ENCODE data around the gene USP24. TPM values are rescaled to one million over a fixed set of nuclear protein-coding genes. Genes with fewer than 3 reads are reported as not detected.

The USP24 gene
- total RNA-seq, 1 donor from 2014 or later: 19.7 TPM

DNA sequence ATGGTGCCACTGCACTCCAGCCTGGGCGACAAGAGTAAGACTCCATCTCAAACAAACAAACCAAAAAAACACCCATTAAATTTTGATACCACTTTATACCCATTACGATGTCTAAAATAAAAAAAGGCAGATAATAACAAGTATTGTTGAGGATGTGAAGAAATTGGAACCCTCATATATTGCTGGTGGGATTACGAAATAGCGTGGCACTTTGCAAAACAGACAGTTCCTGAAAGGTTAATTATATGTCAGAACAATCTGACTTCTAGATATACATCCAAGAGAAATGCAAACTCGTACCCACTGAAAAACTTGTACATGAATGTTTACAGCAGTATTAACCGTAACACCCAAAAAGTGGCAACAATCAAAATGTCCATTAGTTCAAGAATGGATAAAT, 70.3 kb downstream of the USP24 start:
- DNase-seq (ENCODE audit: low read depth): no peak
- TF ChIP-seq, protein P1, sequence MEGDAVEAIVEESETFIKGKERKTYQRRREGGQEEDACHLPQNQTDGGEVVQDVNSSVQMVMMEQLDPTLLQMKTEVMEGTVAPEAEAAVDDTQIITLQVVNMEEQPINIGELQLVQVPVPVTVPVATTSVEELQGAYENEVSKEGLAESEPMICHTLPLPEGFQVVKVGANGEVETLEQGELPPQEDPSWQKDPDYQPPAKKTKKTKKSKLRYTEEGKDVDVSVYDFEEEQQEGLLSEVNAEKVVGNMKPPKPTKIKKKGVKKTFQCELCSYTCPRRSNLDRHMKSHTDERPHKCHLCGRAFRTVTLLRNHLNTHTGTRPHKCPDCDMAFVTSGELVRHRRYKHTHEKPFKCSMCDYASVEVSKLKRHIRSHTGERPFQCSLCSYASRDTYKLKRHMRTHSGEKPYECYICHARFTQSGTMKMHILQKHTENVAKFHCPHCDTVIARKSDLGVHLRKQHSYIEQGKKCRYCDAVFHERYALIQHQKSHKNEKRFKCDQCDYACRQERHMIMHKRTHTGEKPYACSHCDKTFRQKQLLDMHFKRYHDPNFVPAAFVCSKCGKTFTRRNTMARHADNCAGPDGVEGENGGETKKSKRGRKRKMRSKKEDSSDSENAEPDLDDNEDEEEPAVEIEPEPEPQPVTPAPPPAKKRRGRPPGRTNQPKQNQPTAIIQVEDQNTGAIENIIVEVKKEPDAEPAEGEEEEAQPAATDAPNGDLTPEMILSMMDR (conservative IDR thresholded peaks at IDR 0.05; ENCODE audit: low read depth, low read length): no peak
- H3K4me3 ChIP-seq (ENCODE audit: low read depth, low read length): no peak overlapping the region

DNA sequence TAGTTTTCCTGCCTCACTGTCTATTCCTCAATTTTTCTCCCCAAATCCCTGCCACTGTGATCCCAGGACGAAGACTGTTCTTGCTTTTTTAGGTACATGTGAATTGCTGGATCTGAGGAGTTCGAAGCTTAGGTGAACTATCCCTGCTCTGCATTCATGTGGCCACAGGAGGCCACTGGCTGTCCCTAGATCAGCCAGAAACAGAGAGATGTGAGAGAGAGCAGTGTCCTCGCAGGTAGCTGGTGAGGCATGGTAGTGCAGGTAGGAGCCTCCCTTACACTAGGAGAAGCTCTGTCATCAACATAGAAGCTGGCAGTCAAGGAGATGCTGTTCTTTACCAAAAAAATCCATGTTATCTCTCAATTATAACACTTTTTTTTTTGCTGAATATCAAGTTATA, 71.5 kb downstream of the USP24 start:
- TF ChIP-seq, protein P1 (conservative IDR thresholded peaks at IDR 0.05; ENCODE audit: low read depth, low read length): peak; percentile 22
- DNase-seq (ENCODE audit: low read depth): no peak
- H3K4me3 ChIP-seq (ENCODE audit: low read depth, low read length): no peak overlapping the region

DNA sequence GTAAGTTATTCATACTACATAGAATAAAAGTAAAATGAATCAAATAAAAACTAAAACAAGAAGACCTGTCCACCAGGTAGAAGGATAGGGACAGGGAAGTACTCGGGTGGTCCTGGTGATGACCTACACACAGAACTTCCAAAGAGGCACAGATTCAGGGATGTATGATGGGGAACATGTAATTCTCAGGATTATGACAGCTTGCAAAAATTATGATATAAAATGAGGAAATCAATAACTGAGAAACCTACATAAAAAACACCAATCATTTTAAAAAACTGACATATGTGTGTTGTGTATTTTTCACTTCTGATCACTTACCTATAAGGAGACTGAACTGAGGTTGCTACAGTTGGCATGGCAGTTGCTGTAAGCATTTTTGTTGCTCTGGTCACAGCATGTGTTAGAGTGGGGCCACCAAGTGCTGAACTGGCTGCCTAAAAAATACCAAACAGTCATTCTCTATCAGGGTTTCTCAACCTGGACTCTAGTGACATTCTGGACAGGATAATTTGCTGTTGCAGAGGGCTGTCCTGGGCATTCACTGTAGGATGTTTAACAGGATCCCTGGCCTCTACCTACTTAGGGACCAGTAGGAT, 73.8 kb downstream of the USP24 start:
- H3K4me3 ChIP-seq (ENCODE audit: low read depth, low read length): no peak overlapping the region
- DNase-seq (ENCODE audit: low read depth): no peak
- TF ChIP-seq, protein P1 (conservative IDR thresholded peaks at IDR 0.05; ENCODE audit: low read depth, low read length): no peak

DNA sequence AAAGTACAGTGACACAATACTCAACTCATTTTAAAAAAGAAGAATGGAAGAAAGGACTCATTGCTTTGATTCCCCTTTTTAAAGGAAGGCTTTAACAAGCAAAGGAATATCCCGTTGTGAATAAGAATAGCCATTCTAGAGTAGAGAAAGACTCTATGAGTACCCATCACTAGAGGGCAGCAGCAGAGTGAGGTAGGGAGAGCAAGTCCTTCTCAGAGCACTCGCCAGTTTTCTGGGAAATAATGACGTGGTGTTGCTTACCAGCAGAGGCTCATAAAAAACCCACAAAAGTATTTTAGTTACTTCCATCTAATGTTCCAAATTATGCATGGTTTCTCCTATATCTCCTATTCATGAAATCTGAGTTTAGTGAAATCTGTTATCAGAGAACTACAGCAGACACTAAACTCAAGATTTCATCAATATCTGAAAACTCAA, 74.6 kb downstream of the USP24 start:
- no peak for DNase-seq (ENCODE audit: low read depth)
- no peak overlapping the region for H3K4me3 ChIP-seq (ENCODE audit: low read depth, low read length)
- TF ChIP-seq, protein P1 (conservative IDR thresholded peaks at IDR 0.05; ENCODE audit: low read depth, low read length): peak; percentile 91

DNA sequence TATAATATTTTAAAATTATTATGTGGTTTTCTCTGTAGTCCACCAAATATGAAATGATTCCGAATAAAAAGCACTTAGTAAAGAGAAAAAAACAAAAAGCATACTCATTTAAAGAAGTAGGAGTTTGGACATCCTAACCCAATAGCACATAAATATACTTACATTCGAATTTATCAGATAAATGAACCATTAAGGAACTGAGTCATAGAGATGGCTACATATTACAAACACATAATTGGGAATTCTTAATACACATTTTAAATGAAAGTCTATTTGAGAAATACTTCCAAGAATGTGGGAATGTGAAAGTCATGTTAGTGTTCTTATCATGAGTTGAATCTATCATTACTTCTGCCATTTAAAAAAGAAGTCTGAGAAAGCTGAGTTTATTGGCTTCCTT, 75.0 kb downstream of the USP24 start:
- H3K4me3 ChIP-seq (ENCODE audit: low read depth, low read length): no peak overlapping the region
- DNase-seq (ENCODE audit: low read depth): no peak
- TF ChIP-seq, protein P1 (conservative IDR thresholded peaks at IDR 0.05; ENCODE audit: low read depth, low read length): no peak

DNA sequence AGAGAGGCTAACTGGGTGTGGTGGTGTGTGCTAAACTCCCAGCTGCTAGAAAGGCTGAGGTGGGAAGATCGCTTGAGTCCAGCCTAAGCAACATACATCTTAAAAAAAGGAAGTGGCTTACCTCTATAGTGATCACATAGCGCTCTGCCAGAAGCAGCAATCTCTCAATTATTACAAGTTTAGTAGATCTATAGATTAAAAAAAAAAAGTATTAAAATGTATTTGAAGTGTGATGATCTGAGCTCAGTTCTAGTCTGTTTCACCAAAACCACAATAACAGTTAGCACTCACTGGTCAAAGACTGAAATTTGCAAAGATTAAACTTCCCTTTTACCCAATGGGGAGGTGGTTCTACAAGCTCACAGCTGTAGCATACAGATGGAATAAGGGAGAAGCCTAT, 76.3 kb downstream of the USP24 start:
- DNase-seq (ENCODE audit: low read depth): no peak
- TF ChIP-seq, protein P1 (conservative IDR thresholded peaks at IDR 0.05; ENCODE audit: low read depth, low read length): no peak
- H3K4me3 ChIP-seq (ENCODE audit: low read depth, low read length): no peak overlapping the region

DNA sequence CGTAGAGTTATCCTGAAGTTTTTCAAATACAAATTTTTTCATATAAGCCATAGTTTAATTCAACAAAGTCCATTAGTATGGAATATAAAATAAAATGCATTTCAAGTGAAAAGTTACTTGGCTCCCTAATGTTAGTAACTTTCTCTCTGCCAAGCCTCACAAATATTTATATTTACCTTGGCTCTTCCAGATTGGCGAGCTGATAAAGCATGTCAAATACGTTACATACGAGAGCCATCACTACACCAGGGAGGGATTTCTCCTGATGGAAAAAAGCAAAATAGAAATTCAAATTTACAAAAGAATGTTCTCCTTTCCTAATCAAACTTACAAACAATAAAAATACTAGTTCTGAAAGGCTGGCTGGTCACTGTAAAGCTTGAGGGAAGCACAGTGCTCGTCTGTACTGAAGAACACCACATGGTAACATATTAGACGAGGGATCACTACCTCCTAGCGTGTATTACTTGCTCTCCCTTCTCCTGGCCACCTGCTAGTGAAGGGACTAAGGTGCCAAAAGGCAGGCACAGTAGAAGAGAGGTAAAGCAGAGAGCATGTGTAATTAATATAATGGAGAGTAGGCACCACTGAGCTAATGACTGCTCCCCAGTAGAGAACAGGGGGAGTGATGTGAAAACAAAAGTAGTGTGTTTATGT, 80.9 kb downstream of the USP24 start:
- no peak for DNase-seq (ENCODE audit: low read depth)
- TF ChIP-seq, protein P1 (conservative IDR thresholded peaks at IDR 0.05; ENCODE audit: low read depth, low read length): no peak
- H3K4me3 ChIP-seq (ENCODE audit: low read depth, low read length): no peak overlapping the region

All from epithelial cell of proximal tubule (primary cell).